Measurements from ENCODE around the gene COL6A2.

The COL6A2 gene

GRCh38 chr21:46097336-46098293 lies at the start of gene COL6A2:
Gene COL6A2, plus strand, starts transcription at chr21:46098112.
- Histone ChIP-seq H3K27ac (peak within 1 kb of the TSS; percentile 97 to 99), H3K4me3 (peak within 1 kb of the TSS; percentile 96)
- DNase-seq (ENCODE audit: low spot score) = peak; percentile 80
- TF ChIP-seq, protein P1, sequence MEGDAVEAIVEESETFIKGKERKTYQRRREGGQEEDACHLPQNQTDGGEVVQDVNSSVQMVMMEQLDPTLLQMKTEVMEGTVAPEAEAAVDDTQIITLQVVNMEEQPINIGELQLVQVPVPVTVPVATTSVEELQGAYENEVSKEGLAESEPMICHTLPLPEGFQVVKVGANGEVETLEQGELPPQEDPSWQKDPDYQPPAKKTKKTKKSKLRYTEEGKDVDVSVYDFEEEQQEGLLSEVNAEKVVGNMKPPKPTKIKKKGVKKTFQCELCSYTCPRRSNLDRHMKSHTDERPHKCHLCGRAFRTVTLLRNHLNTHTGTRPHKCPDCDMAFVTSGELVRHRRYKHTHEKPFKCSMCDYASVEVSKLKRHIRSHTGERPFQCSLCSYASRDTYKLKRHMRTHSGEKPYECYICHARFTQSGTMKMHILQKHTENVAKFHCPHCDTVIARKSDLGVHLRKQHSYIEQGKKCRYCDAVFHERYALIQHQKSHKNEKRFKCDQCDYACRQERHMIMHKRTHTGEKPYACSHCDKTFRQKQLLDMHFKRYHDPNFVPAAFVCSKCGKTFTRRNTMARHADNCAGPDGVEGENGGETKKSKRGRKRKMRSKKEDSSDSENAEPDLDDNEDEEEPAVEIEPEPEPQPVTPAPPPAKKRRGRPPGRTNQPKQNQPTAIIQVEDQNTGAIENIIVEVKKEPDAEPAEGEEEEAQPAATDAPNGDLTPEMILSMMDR (IDR thresholded peaks at IDR 0.05) = peak; percentile 32

DNA sequence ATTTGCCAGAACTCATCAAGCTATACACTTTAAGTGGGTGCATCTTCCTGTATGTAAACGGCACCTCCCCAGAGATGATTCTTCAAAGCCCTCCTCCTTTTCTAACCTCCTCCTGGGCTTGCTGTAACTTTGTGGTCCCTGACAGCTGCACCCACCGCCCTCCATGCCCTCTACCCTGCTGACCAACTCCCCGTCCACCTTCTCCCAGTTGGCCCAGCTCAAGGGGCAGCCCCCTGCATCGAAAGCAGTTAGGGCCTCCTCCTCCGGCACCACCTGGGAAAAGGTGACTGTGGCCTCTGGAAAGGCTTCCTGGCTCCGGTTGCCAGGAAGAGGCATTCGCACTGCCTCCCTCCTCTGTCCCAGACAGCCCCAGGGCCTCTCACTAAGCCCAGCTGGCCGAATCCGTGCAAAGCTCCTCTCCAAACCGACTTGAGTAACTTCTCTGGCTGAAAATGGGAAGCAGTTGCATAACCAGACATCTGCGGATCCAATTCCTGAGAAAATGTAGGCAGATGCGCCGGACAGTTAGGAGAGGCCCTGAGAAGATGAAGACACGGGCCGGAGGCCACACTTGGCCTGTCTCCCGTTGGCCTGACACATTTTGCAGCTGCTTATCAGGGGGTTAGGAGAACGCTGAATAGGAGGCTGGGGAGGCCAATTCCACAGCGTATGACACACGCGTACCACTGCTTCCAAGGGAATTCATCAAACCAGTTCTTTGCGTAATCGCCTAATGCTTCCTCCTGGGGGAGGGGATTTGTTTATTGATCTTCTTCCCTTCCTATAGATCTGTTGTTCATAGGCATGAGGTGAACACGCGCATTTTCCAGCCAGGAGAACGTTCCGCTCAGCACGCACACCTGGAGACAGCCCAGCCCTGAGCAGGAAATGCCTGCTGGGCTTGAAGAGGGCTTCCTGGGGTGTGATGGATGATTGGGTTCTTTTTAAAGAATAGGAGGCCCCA lies 48.7 kb upstream of the COL6A2 start:
- DNase-seq (ENCODE audit: low spot score) = peak; percentile 93
- TF ChIP-seq, protein P1 (IDR thresholded peaks at IDR 0.05) = no peak
- H3K27ac ChIP-seq = peak overlapping the region; percentile 60 to 99

GRCh38 chr21:46049890-46050667 lies 47.8 kb upstream of the COL6A2 start:
- no peak for DNase-seq (ENCODE audit: low spot score)

More for the DNA sequence above, 48.7 kb upstream of the COL6A2 start:
- no peak overlapping the region for H3K4me3 ChIP-seq

DNA sequence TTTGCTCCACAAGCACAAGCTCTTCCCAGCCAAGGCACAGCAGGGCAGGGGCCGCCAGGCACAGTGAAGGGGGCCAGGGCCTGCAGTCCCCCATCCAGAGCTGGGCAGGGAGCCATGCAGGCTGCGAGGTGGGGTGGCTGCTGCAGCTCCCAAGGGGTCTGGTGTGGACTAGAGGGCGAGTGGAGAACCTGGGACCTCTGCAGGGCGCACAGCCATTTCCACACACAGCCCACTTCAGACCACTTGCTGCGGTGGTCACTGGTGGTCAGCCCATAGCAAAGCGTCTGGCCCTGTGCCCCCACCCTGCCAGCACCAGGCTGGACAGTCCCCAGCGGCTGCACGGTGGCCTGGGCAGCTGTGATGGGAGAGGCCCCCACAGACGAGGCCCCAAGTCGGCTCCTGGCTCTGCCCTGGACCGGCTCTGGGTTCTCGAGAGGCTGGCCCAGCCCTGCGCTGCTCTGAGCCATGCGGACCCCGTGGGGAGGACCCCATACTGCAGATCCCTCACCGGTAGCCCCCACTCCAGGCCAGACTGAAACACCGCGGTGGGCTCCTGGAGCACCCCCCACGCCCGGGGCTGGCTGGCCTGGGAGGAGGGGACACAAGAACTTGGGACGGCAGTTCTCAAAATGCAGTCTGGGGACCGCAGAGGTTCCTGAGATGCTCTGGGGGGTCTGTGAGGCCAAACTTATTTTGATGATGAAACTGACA lies 47.1 kb upstream of the COL6A2 start:
- no peak for DNase-seq (ENCODE audit: low spot score)

More at GRCh38 chr21:46049890-46050667, 47.8 kb upstream of the COL6A2 start:
- TF ChIP-seq, protein P1 (IDR thresholded peaks at IDR 0.05) = no peak
- no peak overlapping the region for H3K4me3 ChIP-seq
- peak overlapping the region; percentile 60 to 99 for H3K27ac ChIP-seq

DNA sequence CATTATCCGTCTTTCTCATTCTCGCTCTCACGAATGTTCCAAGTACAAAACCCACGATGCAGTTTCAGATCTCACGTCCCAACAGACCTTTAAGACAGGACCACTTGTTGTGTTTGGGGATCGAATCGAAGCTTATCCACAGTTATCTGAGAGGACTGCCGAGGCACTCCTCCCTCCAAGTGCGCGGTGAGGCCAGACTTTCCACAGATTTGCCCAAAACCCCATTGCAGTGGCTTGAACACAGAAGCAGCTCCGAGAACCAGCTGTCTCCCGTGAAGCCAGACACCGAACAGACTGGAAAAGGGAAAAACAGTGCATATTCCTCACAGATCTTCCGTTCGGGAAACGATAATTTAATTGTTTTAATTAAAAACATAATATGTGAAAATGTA lies 46.5 kb upstream of the COL6A2 start:
- TF ChIP-seq, protein P1 (IDR thresholded peaks at IDR 0.05) = no peak
- H3K27ac ChIP-seq = peak overlapping the region in 1 of 2 donors; percentile 99
- DNase-seq (ENCODE audit: low spot score) = no peak
- no peak overlapping the region for H3K4me3 ChIP-seq

More for the DNA sequence above, 47.1 kb upstream of the COL6A2 start:
- no peak overlapping the region for H3K4me3 ChIP-seq
- TF ChIP-seq, protein P1 (IDR thresholded peaks at IDR 0.05) = no peak
- H3K27ac ChIP-seq = peak overlapping the region in 1 of 2 donors; percentile 99

All from coronary artery (tissue), 2 donors.